GM19025 (cell line): ENCODE data around the gene SNRPD1.
A peak's percentile ranks its signal among the peaks of the same experiment; 100 is the strongest.
"Not testable (repeated sequence)": the region's sequence is repeated elsewhere in the genome, so short reads cannot be mapped to it uniquely, and the experiment has no call there.

Experiments used
- ATAC-seq: cut with Tn5 transposase; IDR thresholded peaks from one replicate; pipeline ENCODE4 v1.9.1; 2021; ENCODE audit warnings: mild to moderate bottlenecking, low read depth, moderate library complexity; ENCODE audit not compliant: unreplicated experiment

Gene SNRPD1

DNA sequence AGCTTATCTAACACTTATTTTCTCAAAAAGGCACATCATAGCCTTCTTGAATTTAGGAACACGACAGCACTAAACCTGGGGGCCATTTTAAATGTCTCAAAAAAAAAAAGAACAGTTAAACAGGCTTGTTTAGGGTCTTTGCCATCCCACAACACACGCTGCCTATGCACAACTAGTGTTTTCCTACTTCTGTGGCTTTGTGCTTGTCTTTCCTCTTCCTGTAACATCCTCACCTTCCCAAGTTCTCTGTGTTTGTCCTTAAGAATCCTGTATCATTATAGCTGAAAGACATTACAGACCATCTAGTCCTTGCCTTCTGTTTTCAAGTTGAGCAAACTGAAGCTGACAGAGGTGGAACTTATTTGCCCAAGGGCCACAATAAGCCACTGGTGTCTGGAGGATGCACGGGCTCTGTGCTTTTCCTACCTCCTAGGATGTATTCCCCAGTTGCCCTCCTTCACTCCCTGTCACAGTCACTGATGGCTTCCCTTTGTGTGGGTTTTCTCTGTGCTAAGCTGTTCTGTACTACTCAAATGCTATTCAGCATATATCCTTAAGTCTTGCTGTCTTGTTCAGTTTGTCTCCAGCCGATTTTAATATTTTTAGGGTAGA is 22.6 kb downstream of the SNRPD1 start:
- ATAC-seq = no peak

- no peak for ATAC-seq
Observed at GRCh38 chr18:21636769-21637168, 24.7 kb downstream of the SNRPD1 start.

GRCh38 chr18:21638822-21639221 is 26.7 kb downstream of the SNRPD1 start:
- no peak for ATAC-seq

- ATAC-seq = not testable (repeated sequence)
Observed at GRCh38 chr18:21640375-21640774, 28.3 kb downstream of the SNRPD1 start.

GRCh38 chr18:21650311-21650710 is 38.2 kb downstream of the SNRPD1 start:
- no peak for ATAC-seq

GRCh38 chr18:21652073-21652472 is 40.0 kb downstream of the SNRPD1 start:
- no peak for ATAC-seq

- ATAC-seq = no peak
Observed at GRCh38 chr18:21653361-21653760, 41.2 kb downstream of the SNRPD1 start.

DNA sequence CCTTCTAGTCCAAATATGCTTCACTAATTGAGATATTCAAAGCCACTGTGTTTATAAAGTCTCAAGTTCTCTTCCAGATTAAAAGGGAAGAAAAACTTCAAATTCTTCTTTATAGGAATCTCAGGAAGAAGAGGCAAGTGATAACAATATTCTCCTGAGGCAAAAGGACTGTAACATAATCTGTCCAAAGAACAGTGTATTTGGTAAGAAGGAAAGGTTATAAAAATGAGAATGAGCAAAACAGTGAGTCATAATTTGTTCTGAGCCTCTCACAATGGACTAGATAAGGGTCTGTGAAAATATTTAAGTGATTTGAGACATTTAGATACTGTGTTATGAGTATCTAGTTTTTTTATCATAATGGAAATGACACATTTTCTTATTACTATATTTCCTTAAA is 44.3 kb downstream of the SNRPD1 start:
- ATAC-seq = no peak

GRCh38 chr18:21660078-21660477 is 48.0 kb downstream of the SNRPD1 start:
- ATAC-seq = no peak

GRCh38 chr18:21662581-21662980 is 50.5 kb downstream of the SNRPD1 start:
- ATAC-seq = no peak

GRCh38 chr18:21663578-21663977 is 51.5 kb downstream of the SNRPD1 start:
- no peak for ATAC-seq

DNA sequence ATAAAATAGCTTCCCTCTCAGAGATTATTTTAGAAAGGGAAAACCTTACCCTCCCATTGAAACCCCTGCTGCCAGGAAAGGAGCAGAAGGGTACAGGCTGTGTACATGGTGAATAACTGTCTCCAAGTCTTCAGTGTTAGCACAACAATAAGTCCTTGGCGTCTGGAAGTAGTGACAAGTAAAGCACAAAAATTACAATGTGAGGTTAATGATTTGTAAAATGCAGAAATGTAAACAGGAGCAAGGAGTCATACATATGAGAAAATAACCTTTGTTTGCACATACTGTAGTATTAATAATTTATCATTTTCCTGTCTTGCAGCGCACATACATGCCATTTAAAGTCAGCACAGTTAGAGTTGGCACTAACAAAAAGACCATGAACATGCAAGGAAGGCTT is 52.0 kb downstream of the SNRPD1 start:
- ATAC-seq = no peak

GRCh38 chr18:21669736-21670285 is 57.7 kb downstream of the SNRPD1 start:
- ATAC-seq = no peak

DNA sequence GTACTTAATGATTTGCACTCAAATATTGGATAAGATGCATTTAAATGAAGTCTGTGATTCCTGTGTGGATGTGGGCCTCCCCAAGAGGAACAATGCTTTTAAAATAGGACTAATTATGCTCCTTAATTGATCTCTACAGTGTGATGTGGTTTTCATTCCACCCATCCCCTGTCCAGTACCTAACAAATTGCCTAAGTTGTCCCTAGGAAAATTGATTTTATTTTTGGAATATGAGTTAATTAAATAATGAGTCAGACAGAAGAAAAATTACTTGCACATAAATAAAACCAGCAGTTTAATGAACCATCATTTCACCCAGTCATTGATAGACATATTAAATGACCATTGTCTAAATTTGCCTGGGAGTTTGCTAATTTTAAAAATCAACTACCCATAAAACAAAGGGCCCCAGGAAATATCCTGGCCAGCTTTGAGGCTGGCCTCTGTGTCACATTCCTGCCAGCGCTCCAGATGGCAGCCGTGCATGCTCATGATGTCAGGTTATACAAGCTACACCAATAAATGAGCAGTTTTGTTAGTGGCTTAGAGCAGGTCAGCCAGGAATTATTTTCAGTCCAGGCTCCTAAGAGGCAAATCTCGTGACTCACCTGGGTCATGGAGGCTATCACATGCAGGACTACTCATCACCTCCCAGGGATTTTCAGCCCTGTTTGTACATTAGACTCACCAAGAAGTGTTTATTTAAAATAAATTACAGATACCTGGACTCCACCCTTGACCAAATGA is 60.6 kb downstream of the SNRPD1 start:
- ATAC-seq = no peak

DNA sequence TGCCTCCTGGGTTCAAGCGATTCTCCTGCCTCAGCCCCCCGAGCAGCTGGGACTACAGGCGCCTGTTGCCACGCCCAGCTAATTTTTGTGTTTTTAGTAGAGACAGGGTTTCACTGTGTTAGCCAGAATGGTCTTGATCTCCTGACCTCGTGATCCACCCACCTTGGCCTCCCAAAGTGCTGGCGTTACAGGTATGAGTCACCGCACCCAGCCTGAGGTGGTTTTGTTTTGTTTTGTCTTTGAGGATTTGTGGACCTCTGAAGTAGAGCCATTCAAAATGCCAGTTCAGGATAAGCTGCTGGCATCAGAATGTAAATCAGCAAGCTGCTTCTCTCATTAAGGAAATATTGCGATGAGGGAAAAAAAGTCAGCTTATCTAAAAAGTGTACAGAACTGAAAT is 63.2 kb downstream of the SNRPD1 start:
- ATAC-seq = not testable (repeated sequence)

GRCh38 chr18:21678859-21679258 is 66.7 kb downstream of the SNRPD1 start:
- ATAC-seq = no peak

GRCh38 chr18:21680161-21680560 is 68.0 kb downstream of the SNRPD1 start:
- no peak for ATAC-seq

- peak; percentile 44 for ATAC-seq
Observed at GRCh38 chr18:21682371-21683051, 70.4 kb downstream of the SNRPD1 start.
